GM23338 (cell line): Measurements from ENCODE around the gene NT5DC3.

Source experiments
- CREB1 ChIP-seq: fragments of 250-450 bp; sonication (Bioruptor Pico); IDR thresholded peaks from 2 replicates; pipeline ENCODE4 v1.5.0; 2020; ENCODE audit warnings: low read depth, mild to moderate bottlenecking, moderate library complexity
- EZH2 ChIP-seq: fragments of 200-600 bp; sonication (generic); IDR thresholded peaks from one replicate; pipeline ENCODE4 v1.8.0; 2017; ENCODE audit warnings: antibody characterized with exemption, mild to moderate bottlenecking, low read depth; ENCODE audit not compliant: unreplicated experiment
- EZH2phosphoT487 ChIP-seq: fragments of 200-600 bp; sonication (generic); IDR thresholded peaks from one replicate; pipeline ENCODE4 v1.8.1; 2018; ENCODE audit warnings: antibody characterized with exemption; ENCODE audit not compliant: unreplicated experiment
- JUNB ChIP-seq: IDR thresholded peaks from one replicate; pipeline ENCODE4 v1.6.1; 2016; ENCODE audit warnings: antibody characterized with exemption; ENCODE audit not compliant: unreplicated experiment
- NANOG ChIP-seq: IDR thresholded peaks from 2 replicates; pipeline ENCODE4 v1.6.1; 2016; ENCODE audit warnings: antibody characterized with exemption, borderline replicate concordance
- POLR2AphosphoS5 ChIP-seq: IDR thresholded peaks from 2 replicates; pipeline ENCODE4 v1.6.1; 2016; ENCODE audit warnings: antibody characterized with exemption, low read depth
- STAT1 ChIP-seq: IDR thresholded peaks from one replicate; pipeline ENCODE4 v1.6.1; 2016; ENCODE audit warnings: antibody characterized with exemption; ENCODE audit not compliant: unreplicated experiment
- TF ChIP-seq, protein P1 (sequence below), 2 experiments: fragments of 200-600 bp in 1 of 2; sonication (generic) in 1 of 2; conservative IDR thresholded peaks; 2 replicates each; pipeline versions ENCODE4 v1.5.1 to v1.6.1; 2016 to 2017; ENCODE audit warnings: antibody characterized with exemption in 2 of 2, low read depth in 2 of 2, mild to moderate bottlenecking in 2 of 2, moderate library complexity in 1 of 2
- TF ChIP-seq, protein P2 (sequence below): IDR thresholded peaks from 2 replicates; pipeline ENCODE4 v1.6.1; 2016; ENCODE audit warnings: antibody characterized with exemption
- TF ChIP-seq, protein P3 (sequence below): IDR thresholded peaks from one replicate; pipeline ENCODE4 v1.6.1; 2018; ENCODE audit warnings: antibody characterized with exemption; ENCODE audit not compliant: unreplicated experiment

DNA sequence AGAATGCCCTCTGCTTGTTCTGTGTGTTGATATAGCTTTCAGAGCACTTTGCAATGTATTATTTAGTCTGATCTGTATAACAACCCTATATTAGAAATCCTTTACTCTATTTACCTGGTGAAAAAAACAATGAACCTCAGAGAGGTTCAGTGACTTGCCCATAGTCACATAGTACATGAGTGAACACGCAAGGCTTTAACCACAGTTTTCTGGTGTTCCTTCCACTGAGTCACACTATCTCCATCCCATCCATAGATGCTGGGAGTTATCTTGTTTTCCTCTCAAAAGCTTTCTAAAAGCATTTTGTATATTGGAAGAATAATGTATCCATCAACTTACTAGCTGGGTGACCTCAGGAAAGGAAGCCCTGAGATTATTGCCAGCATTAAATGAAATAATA lies 104.5 kb downstream of the NT5DC3 start:
- no peak for TF ChIP-seq POLR2AphosphoS5
- TF ChIP-seq, protein P1, sequence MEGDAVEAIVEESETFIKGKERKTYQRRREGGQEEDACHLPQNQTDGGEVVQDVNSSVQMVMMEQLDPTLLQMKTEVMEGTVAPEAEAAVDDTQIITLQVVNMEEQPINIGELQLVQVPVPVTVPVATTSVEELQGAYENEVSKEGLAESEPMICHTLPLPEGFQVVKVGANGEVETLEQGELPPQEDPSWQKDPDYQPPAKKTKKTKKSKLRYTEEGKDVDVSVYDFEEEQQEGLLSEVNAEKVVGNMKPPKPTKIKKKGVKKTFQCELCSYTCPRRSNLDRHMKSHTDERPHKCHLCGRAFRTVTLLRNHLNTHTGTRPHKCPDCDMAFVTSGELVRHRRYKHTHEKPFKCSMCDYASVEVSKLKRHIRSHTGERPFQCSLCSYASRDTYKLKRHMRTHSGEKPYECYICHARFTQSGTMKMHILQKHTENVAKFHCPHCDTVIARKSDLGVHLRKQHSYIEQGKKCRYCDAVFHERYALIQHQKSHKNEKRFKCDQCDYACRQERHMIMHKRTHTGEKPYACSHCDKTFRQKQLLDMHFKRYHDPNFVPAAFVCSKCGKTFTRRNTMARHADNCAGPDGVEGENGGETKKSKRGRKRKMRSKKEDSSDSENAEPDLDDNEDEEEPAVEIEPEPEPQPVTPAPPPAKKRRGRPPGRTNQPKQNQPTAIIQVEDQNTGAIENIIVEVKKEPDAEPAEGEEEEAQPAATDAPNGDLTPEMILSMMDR (conservative IDR thresholded peaks at IDR 0.05; ENCODE audit: low read depth in 2 of 2), result no peak
- no peak for TF ChIP-seq EZH2
- no peak for TF ChIP-seq JUNB
- no peak for TF ChIP-seq EZH2phosphoT487
- TF ChIP-seq NANOG, result no peak
- TF ChIP-seq, protein P2, sequence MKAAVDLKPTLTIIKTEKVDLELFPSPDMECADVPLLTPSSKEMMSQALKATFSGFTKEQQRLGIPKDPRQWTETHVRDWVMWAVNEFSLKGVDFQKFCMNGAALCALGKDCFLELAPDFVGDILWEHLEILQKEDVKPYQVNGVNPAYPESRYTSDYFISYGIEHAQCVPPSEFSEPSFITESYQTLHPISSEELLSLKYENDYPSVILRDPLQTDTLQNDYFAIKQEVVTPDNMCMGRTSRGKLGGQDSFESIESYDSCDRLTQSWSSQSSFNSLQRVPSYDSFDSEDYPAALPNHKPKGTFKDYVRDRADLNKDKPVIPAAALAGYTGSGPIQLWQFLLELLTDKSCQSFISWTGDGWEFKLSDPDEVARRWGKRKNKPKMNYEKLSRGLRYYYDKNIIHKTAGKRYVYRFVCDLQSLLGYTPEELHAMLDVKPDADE, result no peak
- TF ChIP-seq, protein P3, sequence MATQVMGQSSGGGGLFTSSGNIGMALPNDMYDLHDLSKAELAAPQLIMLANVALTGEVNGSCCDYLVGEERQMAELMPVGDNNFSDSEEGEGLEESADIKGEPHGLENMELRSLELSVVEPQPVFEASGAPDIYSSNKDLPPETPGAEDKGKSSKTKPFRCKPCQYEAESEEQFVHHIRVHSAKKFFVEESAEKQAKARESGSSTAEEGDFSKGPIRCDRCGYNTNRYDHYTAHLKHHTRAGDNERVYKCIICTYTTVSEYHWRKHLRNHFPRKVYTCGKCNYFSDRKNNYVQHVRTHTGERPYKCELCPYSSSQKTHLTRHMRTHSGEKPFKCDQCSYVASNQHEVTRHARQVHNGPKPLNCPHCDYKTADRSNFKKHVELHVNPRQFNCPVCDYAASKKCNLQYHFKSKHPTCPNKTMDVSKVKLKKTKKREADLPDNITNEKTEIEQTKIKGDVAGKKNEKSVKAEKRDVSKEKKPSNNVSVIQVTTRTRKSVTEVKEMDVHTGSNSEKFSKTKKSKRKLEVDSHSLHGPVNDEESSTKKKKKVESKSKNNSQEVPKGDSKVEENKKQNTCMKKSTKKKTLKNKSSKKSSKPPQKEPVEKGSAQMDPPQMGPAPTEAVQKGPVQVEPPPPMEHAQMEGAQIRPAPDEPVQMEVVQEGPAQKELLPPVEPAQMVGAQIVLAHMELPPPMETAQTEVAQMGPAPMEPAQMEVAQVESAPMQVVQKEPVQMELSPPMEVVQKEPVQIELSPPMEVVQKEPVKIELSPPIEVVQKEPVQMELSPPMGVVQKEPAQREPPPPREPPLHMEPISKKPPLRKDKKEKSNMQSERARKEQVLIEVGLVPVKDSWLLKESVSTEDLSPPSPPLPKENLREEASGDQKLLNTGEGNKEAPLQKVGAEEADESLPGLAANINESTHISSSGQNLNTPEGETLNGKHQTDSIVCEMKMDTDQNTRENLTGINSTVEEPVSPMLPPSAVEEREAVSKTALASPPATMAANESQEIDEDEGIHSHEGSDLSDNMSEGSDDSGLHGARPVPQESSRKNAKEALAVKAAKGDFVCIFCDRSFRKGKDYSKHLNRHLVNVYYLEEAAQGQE, result no peak
- no peak for TF ChIP-seq CREB1 (CRISPR knock-in tag)
- no peak for TF ChIP-seq STAT1
